Measurements from ENCODE around the gene DNMT3L. TPM values are rescaled to one million over a fixed set of nuclear protein-coding genes. Genes with fewer than 3 reads are reported as not detected.

Gene DNMT3L
- total and polyA plus RNA-seq, 4 donors = 0.18 to 0.99 (median 0.25) TPM; not detected in 1

DNA sequence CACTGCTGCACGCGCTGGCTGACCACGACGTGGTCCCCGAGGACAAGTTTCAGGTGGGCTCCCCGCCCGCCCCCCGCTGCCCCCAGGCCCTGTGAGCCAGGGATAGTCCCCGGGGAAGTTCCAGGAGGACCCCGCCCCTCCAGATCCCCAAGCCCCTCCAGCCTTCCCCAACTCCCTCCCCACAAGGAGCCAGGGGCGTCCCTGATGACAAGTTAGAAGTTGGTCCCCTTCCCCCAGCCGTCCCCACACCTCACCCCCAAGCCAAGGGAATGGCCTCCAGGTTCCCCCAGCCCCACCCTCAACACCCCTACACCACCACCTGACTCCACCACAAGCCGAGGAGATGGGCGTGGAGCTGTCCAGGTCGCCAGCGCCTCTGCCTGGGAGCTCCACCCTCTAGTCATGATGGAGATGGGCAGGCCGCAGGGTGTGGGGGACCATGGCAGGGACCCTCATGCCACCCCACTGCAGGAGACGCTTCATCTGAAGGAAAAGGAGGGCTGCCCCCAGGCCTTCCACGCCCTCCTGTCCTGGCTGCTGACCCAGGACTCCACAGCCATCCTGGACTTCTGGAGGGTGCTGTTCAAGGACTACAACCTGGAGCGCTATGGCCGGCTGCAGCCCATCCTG lies 24.5 kb upstream of the DNMT3L start:
- Histone ChIP-seq H3K9me3 (ENCODE audit: control insufficient read depth in 4 of 4, low read length in 3 of 4) (no peaks in the 10 kb centered on the region), H3K36me3 (ENCODE audit: control insufficient read depth in 4 of 4, insufficient read depth in 3 of 4, low read depth in 1 of 4, low read length in 3 of 4) (no peaks in the 10 kb centered on the region), H3K9ac (ENCODE audit: low read depth in 1 of 2, low read length in 2 of 2) (no peak overlapping the region), H3K27ac (ENCODE audit: low read depth in 1 of 2, low read length in 2 of 2) (no peak overlapping the region), H3K4me3 (ENCODE audit: low read depth in 1 of 3, low read length in 3 of 3) (no peak overlapping the region), H3K4me1 (ENCODE audit: control insufficient read depth in 4 of 4, insufficient read depth in 4 of 4, low read length in 3 of 4) (no peaks in the 10 kb centered on the region), H3K27me3 (ENCODE audit: control insufficient read depth in 4 of 4, insufficient read depth in 4 of 4, low read length in 3 of 4) (no peaks in the 10 kb centered on the region)
- 67% methylated on average over 21 of the region's 21 CpGs for WGBS
- DNase-seq (ENCODE audit: low spot score) = no peak
- no peak for TF ChIP-seq GABPA (IDR thresholded peaks at IDR 0.05 in 1 of 2, conservative IDR thresholded peaks at IDR 0.05 in 1 of 2)
- TF ChIP-seq, protein P1, sequence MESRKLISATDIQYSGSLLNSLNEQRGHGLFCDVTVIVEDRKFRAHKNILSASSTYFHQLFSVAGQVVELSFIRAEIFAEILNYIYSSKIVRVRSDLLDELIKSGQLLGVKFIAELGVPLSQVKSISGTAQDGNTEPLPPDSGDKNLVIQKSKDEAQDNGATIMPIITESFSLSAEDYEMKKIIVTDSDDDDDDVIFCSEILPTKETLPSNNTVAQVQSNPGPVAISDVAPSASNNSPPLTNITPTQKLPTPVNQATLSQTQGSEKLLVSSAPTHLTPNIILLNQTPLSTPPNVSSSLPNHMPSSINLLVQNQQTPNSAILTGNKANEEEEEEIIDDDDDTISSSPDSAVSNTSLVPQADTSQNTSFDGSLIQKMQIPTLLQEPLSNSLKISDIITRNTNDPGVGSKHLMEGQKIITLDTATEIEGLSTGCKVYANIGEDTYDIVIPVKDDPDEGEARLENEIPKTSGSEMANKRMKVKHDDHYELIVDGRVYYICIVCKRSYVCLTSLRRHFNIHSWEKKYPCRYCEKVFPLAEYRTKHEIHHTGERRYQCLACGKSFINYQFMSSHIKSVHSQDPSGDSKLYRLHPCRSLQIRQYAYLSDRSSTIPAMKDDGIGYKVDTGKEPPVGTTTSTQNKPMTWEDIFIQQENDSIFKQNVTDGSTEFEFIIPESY (IDR thresholded peaks at IDR 0.05) = no peak

DNA sequence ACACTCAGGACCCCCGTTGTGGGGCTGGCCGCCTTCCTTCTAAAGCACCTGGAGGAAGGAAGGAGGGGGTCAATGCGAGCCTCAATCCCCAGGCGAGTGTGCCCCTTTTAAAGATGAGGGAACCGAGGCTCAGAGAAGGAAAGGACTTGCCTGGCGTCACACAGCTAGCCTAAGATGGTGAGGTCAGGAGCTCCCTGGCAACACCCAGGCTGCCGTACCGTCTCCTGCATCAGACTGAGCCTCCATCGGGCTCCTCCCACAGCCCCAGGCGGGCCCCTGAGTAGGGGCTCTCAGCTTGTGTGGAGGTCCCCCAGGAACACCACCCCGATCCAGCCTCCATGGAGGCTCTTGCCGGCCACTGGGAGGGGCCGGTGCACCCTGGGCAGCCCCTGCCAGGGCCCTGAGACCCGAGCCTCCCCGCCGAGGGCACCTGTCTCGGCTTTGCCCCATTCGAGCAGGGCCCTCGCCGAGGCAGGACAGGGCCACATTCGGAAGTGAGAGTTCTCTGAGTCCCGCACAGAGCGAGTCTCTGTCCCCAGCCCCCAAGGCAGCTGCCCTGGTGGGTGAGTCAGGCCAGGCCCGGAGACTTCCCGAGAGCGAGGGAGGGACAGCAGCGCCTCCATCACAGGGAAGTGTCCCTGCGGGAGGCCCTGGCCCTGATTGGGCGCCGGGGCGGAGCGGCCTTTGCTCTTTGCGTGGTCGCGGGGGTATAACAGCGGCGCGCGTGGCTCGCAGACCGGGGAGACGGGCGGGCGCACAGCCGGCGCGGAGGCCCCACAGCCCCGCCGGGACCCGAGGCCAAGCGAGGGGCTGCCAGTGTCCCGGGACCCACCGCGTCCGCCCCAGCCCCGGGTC lies 23.7 kb upstream of the DNMT3L start, which contains the start of gene AIRE:
TSS of gene AIRE (plus strand) at position 739 of the 855 bp plus-strand sequence. CDS start 131 bp downstream, outside the sequence.
- WGBS = 37% methylated on average over 56 of the region's 56 CpGs
- H3K27me3 ChIP-seq (ENCODE audit: control insufficient read depth in 4 of 4, insufficient read depth in 4 of 4, low read length in 3 of 4) = no peaks in the 10 kb centered on the region
- no peaks in the 10 kb centered on the region for H3K4me1 ChIP-seq (ENCODE audit: control insufficient read depth in 4 of 4, insufficient read depth in 4 of 4, low read length in 3 of 4)
- no peak within 1 kb of the TSS for H3K27ac ChIP-seq (ENCODE audit: low read depth in 1 of 2, low read length in 2 of 2)
- H3K9ac ChIP-seq (ENCODE audit: low read depth in 1 of 2, low read length in 2 of 2) = no peak within 1 kb of the TSS
- TF ChIP-seq FOXA1 (IDR thresholded peaks at IDR 0.05) (no peak), FOXA2 (IDR thresholded peaks at IDR 0.05) (no peak), JUND (IDR thresholded peaks at IDR 0.05) (no peak), HNF4A (conservative IDR thresholded peaks at IDR 0.05) (no peak), YY1 (IDR thresholded peaks at IDR 0.05) (no peak), TAF1 (conservative IDR thresholded peaks at IDR 0.05) (no peak), GABPA (IDR thresholded peaks at IDR 0.05 in 1 of 2, conservative IDR thresholded peaks at IDR 0.05 in 1 of 2) (no peak), RXRA (IDR thresholded peaks at IDR 0.05) (no peak)
- TF ChIP-seq, protein P2, sequence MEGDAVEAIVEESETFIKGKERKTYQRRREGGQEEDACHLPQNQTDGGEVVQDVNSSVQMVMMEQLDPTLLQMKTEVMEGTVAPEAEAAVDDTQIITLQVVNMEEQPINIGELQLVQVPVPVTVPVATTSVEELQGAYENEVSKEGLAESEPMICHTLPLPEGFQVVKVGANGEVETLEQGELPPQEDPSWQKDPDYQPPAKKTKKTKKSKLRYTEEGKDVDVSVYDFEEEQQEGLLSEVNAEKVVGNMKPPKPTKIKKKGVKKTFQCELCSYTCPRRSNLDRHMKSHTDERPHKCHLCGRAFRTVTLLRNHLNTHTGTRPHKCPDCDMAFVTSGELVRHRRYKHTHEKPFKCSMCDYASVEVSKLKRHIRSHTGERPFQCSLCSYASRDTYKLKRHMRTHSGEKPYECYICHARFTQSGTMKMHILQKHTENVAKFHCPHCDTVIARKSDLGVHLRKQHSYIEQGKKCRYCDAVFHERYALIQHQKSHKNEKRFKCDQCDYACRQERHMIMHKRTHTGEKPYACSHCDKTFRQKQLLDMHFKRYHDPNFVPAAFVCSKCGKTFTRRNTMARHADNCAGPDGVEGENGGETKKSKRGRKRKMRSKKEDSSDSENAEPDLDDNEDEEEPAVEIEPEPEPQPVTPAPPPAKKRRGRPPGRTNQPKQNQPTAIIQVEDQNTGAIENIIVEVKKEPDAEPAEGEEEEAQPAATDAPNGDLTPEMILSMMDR (IDR thresholded peaks at IDR 0.05; ENCODE audit: low read depth, low read length, missing input control) = no peak
- TF ChIP-seq, protein P1 (IDR thresholded peaks at IDR 0.05) = no peak
- TF ChIP-seq, protein P3, sequence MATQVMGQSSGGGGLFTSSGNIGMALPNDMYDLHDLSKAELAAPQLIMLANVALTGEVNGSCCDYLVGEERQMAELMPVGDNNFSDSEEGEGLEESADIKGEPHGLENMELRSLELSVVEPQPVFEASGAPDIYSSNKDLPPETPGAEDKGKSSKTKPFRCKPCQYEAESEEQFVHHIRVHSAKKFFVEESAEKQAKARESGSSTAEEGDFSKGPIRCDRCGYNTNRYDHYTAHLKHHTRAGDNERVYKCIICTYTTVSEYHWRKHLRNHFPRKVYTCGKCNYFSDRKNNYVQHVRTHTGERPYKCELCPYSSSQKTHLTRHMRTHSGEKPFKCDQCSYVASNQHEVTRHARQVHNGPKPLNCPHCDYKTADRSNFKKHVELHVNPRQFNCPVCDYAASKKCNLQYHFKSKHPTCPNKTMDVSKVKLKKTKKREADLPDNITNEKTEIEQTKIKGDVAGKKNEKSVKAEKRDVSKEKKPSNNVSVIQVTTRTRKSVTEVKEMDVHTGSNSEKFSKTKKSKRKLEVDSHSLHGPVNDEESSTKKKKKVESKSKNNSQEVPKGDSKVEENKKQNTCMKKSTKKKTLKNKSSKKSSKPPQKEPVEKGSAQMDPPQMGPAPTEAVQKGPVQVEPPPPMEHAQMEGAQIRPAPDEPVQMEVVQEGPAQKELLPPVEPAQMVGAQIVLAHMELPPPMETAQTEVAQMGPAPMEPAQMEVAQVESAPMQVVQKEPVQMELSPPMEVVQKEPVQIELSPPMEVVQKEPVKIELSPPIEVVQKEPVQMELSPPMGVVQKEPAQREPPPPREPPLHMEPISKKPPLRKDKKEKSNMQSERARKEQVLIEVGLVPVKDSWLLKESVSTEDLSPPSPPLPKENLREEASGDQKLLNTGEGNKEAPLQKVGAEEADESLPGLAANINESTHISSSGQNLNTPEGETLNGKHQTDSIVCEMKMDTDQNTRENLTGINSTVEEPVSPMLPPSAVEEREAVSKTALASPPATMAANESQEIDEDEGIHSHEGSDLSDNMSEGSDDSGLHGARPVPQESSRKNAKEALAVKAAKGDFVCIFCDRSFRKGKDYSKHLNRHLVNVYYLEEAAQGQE (IDR thresholded peaks at IDR 0.05) = no peak
- TF ChIP-seq, protein P4, sequence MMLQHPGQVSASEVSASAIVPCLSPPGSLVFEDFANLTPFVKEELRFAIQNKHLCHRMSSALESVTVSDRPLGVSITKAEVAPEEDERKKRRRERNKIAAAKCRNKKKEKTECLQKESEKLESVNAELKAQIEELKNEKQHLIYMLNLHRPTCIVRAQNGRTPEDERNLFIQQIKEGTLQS (IDR thresholded peaks at IDR 0.05) = no peak
- H3K9me3 ChIP-seq (ENCODE audit: control insufficient read depth in 4 of 4, low read length in 3 of 4) = no peaks in the 10 kb centered on the region
- no peak for DNase-seq (ENCODE audit: low spot score)
- H3K4me3 ChIP-seq (ENCODE audit: low read depth in 1 of 3, low read length in 3 of 3) = no peak within 1 kb of the TSS
- H3K36me3 ChIP-seq (ENCODE audit: control insufficient read depth in 4 of 4, insufficient read depth in 3 of 4, low read depth in 1 of 4, low read length in 3 of 4) = no peaks in the 10 kb centered on the region

All from liver (tissue), 9 donors.